Spinal cord (tissue), 10 donors: ENCODE measurements around the gene AKAP10. TPM values are rescaled to one million over a fixed set of nuclear protein-coding genes. Genes with fewer than 3 reads are reported as not detected.

ENCODE experiments used
- DNase-seq, 6 donors: peaks; one replicate each; pipeline versions ENCODE4 v3.0.0 to v3.0.0-alpha.2; 2013 to 2015; ENCODE audit warnings: low spot score in 6 of 6, low read depth in 4 of 6
- H3K27ac ChIP-seq: one replicate; pipeline ENCODE4 v1.5.1; 2013; ENCODE audit warnings: low read depth, low read length, control low read depth
- H3K27me3 ChIP-seq: one replicate; pipeline ENCODE4 v1.6.1; 2013; ENCODE audit warnings: low read length; ENCODE audit not compliant: control insufficient read depth, insufficient read depth
- H3K36me3 ChIP-seq: one replicate; pipeline ENCODE4 v1.6.1; 2013; ENCODE audit warnings: low read length; ENCODE audit not compliant: control insufficient read depth, insufficient read depth
- H3K4me1 ChIP-seq: one replicate; pipeline ENCODE4 v1.6.1; 2013; ENCODE audit warnings: low read length; ENCODE audit not compliant: control insufficient read depth, insufficient read depth
- H3K4me3 ChIP-seq: one replicate; pipeline ENCODE4 v1.5.1; 2013; ENCODE audit warnings: low read depth, low read length, control low read depth
- H3K9me3 ChIP-seq: one replicate; pipeline ENCODE4 v1.6.1; 2013; ENCODE audit warnings: low read length; ENCODE audit not compliant: control insufficient read depth, insufficient read depth
- WGBS: methylation state at CpG from one replicate; pipeline ENCODE4 v1.1.5; 2013; ENCODE audit warnings: missing lambda C conversion rate; ENCODE audit not compliant: insufficient coverage; 5-methylcytosine and 5-hydroxymethylcytosine counted together
- polyA plus RNA-seq, 2 donors: library from polyadenylated mRNA; unstranded; fragments of 120-200 nt; gene quantifications; one replicate each; pipeline ENCODE4 v1.2.1, GENCODE V29; 2013; ENCODE audit not compliant: insufficient read length in 2 of 2
- total RNA-seq, 2 donors: library from RNA; depleted of rRNA in 1 of 2; stranded (reverse); fragments of 120-200 nt in 1 of 2; fragments of >200 nt in 1 of 2; gene quantifications; one replicate each; pipeline versions ENCODE4 v1.2.3 to v1.2.4, GENCODE V29; 2013 to 2014
- donor health status: healthy.

AKAP10 gene
- total and polyA plus RNA-seq, 4 donors, result 24.5 to 39.3 (median 27.9) TPM

DNA sequence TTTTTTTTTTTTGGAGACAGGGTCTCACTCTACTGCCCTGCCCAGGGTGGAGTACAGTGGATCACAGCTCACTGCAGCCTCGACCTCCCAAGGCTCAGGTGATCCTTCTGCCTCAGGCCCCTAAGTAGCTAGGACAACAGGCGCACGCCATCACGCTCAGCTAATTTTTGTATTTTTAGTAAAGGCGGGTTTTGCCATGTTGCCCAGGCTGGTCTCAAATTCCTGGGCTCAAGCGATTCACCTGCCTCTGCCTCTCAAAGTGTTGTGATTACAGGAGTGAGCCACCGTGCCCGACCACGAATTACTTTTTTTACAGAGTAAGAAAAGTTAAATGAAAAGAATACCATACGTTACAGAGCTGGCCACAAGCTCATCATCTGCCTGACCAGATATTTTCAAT lies 38.9 kb downstream of the AKAP10 start:
- peaks cover 13% of the 10 kb centered on the region for H3K36me3 ChIP-seq
- no peak overlapping the region for H3K27ac ChIP-seq
- no peak for DNase-seq
- peaks cover 5% of the 10 kb centered on the region for H3K4me1 ChIP-seq
- WGBS, result 100% methylated on average over 4 of the region's 10 CpGs
- H3K27me3 ChIP-seq, result no peaks in the 10 kb centered on the region
- H3K9me3 ChIP-seq, result no peaks in the 10 kb centered on the region
- no peak overlapping the region for H3K4me3 ChIP-seq

DNA sequence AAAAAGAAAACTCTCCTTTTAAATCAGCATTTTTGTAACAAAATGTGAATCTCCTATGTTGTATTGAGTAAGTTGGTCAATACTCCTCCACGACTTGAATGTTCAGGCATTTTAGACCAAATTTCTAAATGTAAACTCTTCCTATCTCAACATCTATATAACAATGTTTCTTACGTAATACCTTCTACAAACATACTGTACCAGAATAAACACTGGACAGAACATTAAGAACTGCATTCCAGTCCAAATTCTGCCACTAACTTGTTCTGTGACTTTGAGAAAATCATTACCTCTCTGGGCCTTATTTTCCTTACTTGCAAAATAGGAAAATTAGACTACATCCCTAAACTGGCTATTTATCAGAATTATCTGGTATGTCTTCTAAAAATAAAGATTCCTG lies 40.1 kb downstream of the AKAP10 start:
- WGBS, result 100% methylated on average over 1 of the region's 2 CpGs
- H3K9me3 ChIP-seq, result no peaks in the 10 kb centered on the region
- H3K27ac ChIP-seq, result no peak overlapping the region
- H3K27me3 ChIP-seq, result no peaks in the 10 kb centered on the region
- peaks cover 17% of the 10 kb centered on the region for H3K36me3 ChIP-seq
- no peak for DNase-seq
- peaks cover 5% of the 10 kb centered on the region for H3K4me1 ChIP-seq
- H3K4me3 ChIP-seq, result no peak overlapping the region

DNA sequence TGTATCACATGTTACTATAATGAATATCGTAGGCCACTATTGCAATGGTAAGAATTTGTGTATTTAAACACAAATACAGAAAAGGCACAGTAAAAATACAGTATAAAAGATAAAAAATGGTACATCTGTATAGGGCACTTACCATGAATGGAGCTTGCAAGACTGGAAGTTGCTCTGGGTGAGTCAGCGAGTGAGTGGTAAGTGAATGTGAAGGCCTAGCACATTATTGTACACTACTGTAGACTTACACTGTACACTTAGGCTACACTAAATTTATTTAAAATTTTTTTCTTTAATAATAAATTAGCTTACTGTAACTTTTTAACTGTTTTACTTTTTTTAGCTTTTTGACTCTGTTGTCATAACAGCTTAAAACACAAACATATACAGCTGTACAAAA lies 42.5 kb downstream of the AKAP10 start:
- no peak overlapping the region for H3K4me3 ChIP-seq
- no CpG with 5 or more reads among the region's 2 CpGs for WGBS
- H3K36me3 ChIP-seq, result peaks cover 31% of the 10 kb centered on the region
- no peak for DNase-seq
- no peak overlapping the region for H3K27ac ChIP-seq
- peaks cover 5% of the 10 kb centered on the region for H3K4me1 ChIP-seq
- H3K9me3 ChIP-seq, result no peaks in the 10 kb centered on the region
- no peaks in the 10 kb centered on the region for H3K27me3 ChIP-seq

DNA sequence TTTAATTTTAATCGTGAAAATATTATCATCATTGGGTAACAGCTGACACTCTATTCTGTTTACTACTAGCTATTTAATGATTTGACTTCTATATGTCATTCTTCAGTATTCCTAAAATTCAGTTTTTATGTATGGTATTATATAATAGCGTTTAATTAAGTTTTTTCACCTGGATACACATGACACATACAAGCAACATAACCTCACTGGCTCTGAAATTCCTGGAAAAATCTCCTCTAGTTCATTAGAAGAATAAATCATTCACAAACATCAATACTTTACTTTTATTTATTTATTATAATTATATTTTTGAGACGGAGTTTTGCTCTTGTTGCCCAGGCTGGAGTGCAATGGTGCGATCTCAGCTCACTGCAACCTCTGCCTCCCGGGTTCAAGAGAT lies 44.0 kb downstream of the AKAP10 start:
- Histone ChIP-seq H3K27me3 (no peaks in the 10 kb centered on the region), H3K4me1 (peaks cover 1% of the 10 kb centered on the region), H3K27ac (no peak overlapping the region), H3K4me3 (no peak overlapping the region), H3K9me3 (no peaks in the 10 kb centered on the region), H3K36me3 (peaks cover 32% of the 10 kb centered on the region)
- no peak for DNase-seq
- WGBS, result no CpG with 5 or more reads among the region's 5 CpGs

DNA sequence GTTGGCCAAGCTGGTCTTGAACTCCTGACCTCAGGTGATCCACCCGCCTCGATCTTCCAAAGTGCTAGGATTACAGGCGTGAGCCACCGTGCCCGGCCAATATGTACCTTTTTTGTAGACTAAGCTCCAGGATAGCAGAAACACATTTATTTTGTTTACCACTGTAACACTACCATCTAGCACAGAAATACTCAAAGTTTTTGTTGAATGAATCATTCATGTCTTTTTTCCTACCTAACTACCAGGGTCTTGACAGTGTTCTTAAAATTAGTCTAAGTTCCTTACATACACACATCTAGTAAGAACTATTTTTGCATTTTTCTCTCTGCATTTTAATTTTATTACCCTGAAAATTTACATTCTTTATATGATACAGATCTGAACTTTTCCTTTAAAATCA lies 44.4 kb downstream of the AKAP10 start:
- peaks cover 28% of the 10 kb centered on the region for H3K36me3 ChIP-seq
- 100% methylated on average over 2 of the region's 5 CpGs for whole genome bisulfite sequencing
- H3K9me3 ChIP-seq, result no peaks in the 10 kb centered on the region
- H3K4me3 ChIP-seq, result no peak overlapping the region
- DNase-seq, result no peak
- no peaks in the 10 kb centered on the region for H3K4me1 ChIP-seq
- H3K27me3 ChIP-seq, result no peaks in the 10 kb centered on the region
- no peak overlapping the region for H3K27ac ChIP-seq

DNA sequence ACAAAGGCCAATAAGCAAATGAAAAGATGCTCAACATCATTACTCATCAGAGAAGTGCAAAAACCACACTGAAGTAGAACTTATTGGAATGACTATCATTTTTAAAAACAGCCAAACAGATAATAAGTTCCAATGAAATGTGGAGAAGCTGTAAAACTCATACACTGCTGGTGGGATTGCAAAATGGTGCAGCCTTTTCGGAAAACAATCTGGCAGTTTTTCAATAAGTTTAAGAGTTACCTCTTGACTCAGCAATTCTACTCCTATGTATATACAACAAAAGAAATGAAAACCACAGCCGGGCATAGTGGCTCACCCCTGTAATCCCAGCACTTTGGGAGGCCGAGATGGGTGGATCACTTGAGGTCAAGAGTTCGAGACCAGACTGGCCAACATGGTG lies 49.3 kb downstream of the AKAP10 start:
- H3K4me1 ChIP-seq, result no peaks in the 10 kb centered on the region
- peaks cover 42% of the 10 kb centered on the region for H3K36me3 ChIP-seq
- no peak overlapping the region for H3K4me3 ChIP-seq
- H3K27me3 ChIP-seq, result no peaks in the 10 kb centered on the region
- DNase-seq, result no peak
- no peak overlapping the region for H3K27ac ChIP-seq
- no peaks in the 10 kb centered on the region for H3K9me3 ChIP-seq
- 92% methylated on average over 3 of the region's 4 CpGs for WGBS

DNA sequence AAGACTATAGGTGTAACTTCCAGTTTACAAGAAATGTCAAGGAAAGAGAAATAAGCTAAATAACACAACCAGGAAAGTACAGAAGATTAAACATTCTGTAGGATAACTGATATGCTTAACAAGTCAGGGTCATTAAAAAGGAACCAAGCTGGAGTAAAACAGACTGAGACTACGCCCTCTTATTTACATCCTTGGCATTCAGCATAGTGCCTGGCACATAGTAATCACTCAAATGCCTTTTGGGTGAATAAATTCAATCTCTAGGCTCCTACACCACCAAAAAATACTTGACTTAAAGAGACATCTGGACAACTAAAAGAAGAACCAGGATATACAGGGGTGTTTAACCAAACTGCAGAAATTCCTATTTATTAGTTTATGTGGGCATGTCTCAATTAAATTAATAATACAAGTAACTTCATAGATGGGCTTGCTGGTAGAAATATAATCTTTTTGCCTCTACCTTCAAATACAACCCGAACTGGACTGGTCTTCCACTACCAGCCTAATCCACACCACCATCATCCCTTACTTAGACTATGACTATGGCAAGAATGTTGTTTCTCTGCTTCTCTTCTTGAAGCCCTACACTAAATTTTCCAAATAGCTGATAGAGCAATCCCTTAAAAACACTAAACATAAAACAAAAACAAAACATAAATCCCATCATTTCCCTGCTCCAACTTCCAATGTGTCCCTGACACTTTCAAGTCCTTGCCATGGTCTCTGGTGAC lies 62.2 kb downstream of the AKAP10 start:
- DNase-seq, result no peak
- Histone ChIP-seq H3K27ac (no peak overlapping the region), H3K4me1 (no peaks in the 10 kb centered on the region), H3K27me3 (no peaks in the 10 kb centered on the region), H3K36me3 (peaks cover 50% of the 10 kb centered on the region), H3K4me3 (no peak overlapping the region), H3K9me3 (no peaks in the 10 kb centered on the region)
- WGBS, result 100% methylated on average over 2 of the region's 2 CpGs

DNA sequence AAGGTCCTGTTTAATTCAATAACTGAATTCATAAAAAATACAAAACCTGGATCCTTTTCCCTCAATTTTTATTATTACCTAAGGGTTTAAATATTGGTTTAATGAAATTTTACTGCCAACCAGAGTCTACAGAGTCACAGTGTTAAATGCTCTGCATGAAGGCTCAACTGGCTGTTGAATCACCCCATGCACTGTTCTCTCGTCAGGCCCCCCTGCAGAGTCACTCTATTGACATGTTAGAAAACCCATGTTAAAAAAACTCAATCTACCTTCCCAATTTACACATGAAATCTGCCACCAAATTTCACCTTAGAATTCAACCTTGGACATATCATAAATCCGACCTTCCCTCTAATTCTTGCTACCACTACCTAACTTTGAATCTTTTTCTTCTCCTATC lies 66.6 kb downstream of the AKAP10 start:
- H3K36me3 ChIP-seq, result peaks cover 35% of the 10 kb centered on the region
- H3K27ac ChIP-seq, result no peak overlapping the region
- no peaks in the 10 kb centered on the region for H3K27me3 ChIP-seq
- H3K9me3 ChIP-seq, result no peaks in the 10 kb centered on the region
- WGBS, result 83% methylated on average over 2 of the region's 2 CpGs
- no peak overlapping the region for H3K4me3 ChIP-seq
- no peak for DNase-seq
- no peaks in the 10 kb centered on the region for H3K4me1 ChIP-seq

DNA sequence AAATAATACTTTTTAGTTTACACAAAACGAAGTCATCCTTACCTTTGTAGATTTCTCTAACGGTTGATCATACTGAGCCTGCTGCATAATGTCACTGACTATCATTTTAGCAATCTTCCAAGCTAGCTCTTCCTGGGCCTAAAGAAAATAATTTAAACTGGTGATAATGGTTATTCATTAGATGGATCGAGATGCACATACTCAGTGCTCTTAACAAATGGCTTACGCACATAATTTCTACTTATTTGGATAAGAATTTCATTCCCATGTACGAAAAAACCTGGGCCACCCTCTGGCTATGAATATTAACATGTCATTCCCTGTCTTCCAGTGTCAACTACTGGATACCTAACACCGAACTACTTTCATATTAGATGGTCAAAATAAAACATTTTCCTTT lies 68.5 kb downstream of the AKAP10 start:
- Histone ChIP-seq H3K36me3 (peaks cover 32% of the 10 kb centered on the region), H3K4me1 (no peaks in the 10 kb centered on the region), H3K27me3 (no peaks in the 10 kb centered on the region), H3K4me3 (no peak overlapping the region), H3K27ac (no peak overlapping the region), H3K9me3 (no peaks in the 10 kb centered on the region)
- DNase-seq, result no peak
- 100% methylated on average over 2 of the region's 6 CpGs for WGBS

DNA sequence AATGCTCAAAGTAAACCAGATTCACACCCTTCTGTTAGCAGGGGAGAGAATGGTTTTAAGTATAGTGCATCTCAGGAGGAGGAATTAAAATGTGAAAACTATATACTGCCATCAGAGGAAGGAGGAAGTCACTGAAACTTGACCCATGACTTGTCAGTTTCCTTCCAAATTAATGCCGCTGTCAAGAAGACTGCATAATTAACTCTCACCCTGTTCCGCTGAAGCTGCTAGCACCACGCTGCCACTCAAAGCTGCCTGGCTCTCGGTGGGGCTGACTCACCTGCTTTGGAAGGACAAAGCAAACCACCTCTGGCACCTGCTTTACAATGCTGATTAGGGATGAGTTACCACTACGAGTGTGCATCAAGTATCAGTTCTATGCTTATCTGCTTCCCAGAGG lies 72.1 kb downstream of the AKAP10 start:
- H3K36me3 ChIP-seq, result peaks cover 27% of the 10 kb centered on the region

More for the DNA sequence above, 72.1 kb downstream of the AKAP10 start:
- Histone ChIP-seq H3K27me3 (no peaks in the 10 kb centered on the region), H3K9me3 (no peaks in the 10 kb centered on the region), H3K27ac (no peak overlapping the region), H3K4me1 (no peaks in the 10 kb centered on the region), H3K4me3 (no peak overlapping the region)
- DNase-seq, result no peak
- 97% methylated on average over 4 of the region's 5 CpGs for WGBS
